B cell (primary cell): ENCODE data around the gene MAGI2. TPM values are rescaled to one million over a fixed set of nuclear protein-coding genes. Genes with fewer than 3 reads are reported as not detected.

ENCODE experiments used
- ATAC-seq: fragments of 200-7000 bp; cut with Tn5 transposase; one replicate; pipeline ENCODE4 v1.10.0; 2021; ENCODE audit warnings: low read depth, mild to moderate bottlenecking, moderate number of reproducible peaks, moderate library complexity
- CTCF ChIA-PET: fragments of 350-600 bp; sonication (Branson Sonifier 250); formaldehyde crosslinking; loops from one replicate; lab custom pipeline; 2021; ENCODE audit warnings: antibody characterized with exemption, inconsistent platforms; lab: Charles Lee
- POLR2A ChIA-PET: fragments of 350-600 bp; sonication (Branson Sonifier 250); formaldehyde crosslinking; loops from one replicate; lab custom pipeline; 2021; ENCODE audit warnings: antibody characterized with exemption; lab: Charles Lee
- DNase-seq: peaks from one replicate; pipeline ENCODE4 v3.0.0; 2013
- H2AFZ ChIP-seq: 2 replicates; pipeline ENCODE4 v1.6.1; 2012; ENCODE audit warnings: mild to moderate bottlenecking, low read depth, low read length; ENCODE audit not compliant: insufficient read depth, poor library complexity, severe bottlenecking
- H3K27ac ChIP-seq, 2 donors: 1 replicate in 1 of 2; 2 replicates in 1 of 2; pipeline ENCODE4 v1.5.1; 2012 to 2013; ENCODE audit warnings: low read length in 2 of 2, mild to moderate bottlenecking in 2 of 2, moderate library complexity in 1 of 2
- H3K27me3 ChIP-seq, 4 experiments: fragments of 200-600 bp in 1 of 4; sonication (generic) in 1 of 4; replicated peaks in 1 of 4; 1 replicate in 2 of 4; 2 replicates in 2 of 4; pipeline versions ENCODE4 v1.6.1 to v1.7.0; 2013 to 2016; ENCODE audit warnings: low read length in 3 of 4, mild to moderate bottlenecking in 2 of 4, mixed read lengths in 1 of 4, moderate library complexity in 1 of 4; ENCODE audit not compliant: insufficient read depth in 4 of 4, control insufficient read depth in 3 of 4; ENCODE audit errors: control extremely low read depth in 1 of 4
- H3K36me3 ChIP-seq, 2 experiments: replicated peaks in 1 of 2; 1 replicate in 1 of 2; 2 replicates in 1 of 2; pipeline versions ENCODE4 v1.6.1 to v1.7.1; 2013; ENCODE audit warnings: low read length in 1 of 2; ENCODE audit not compliant: insufficient read depth in 2 of 2, control insufficient read depth in 1 of 2; ENCODE audit errors: control extremely low read depth in 1 of 2, extremely low read depth in 1 of 2
- H3K4me1 ChIP-seq, 2 donors: fragments of 200-600 bp in 1 of 2; sonication (generic) in 1 of 2; 1 replicate in 1 of 2; 2 replicates in 1 of 2; pipeline versions ENCODE4 v1.5.1 to v1.6.1; 2013 to 2017; ENCODE audit warnings: low read length in 2 of 2; ENCODE audit not compliant: control insufficient read depth in 2 of 2, insufficient read depth in 2 of 2
- H3K4me2 ChIP-seq: replicated peaks from 2 replicates; pipeline ENCODE3; 2012; ENCODE audit warnings: mild to moderate bottlenecking, low read depth, low read length; ENCODE audit not compliant: poor library complexity, severe bottlenecking
- H3K4me3 ChIP-seq, 5 experiments: fragments of 200-600 bp in 1 of 5; sonication (generic) in 1 of 5; 1 replicate in 3 of 5; 2 replicates in 2 of 5; pipeline versions ENCODE4 v1.5.1 to v1.7.0; 2011 to 2016; ENCODE audit warnings: low read length in 4 of 5, mild to moderate bottlenecking in 4 of 5, low read depth in 2 of 5, control low read depth in 1 of 5, moderate library complexity in 1 of 5; ENCODE audit not compliant: insufficient read depth in 1 of 5; ENCODE audit errors: control extremely low read depth in 1 of 5, extremely low read depth in 1 of 5
- H3K79me2 ChIP-seq: fragments of 200-600 bp; sonication (generic); one replicate; pipeline ENCODE4 v1.6.0; 2016; ENCODE audit warnings: low read length; ENCODE audit not compliant: control insufficient read depth, insufficient read depth
- H3K9ac ChIP-seq: fragments of 200-600 bp; sonication (generic); 2 replicates; pipeline ENCODE4 v1.6.1; 2017; ENCODE audit warnings: mild to moderate bottlenecking, low read length, moderate library complexity
- H3K9me3 ChIP-seq, 3 donors: one replicate each; pipeline versions ENCODE4 v1.6.1 to v1.7.1; 2013; ENCODE audit warnings: low read length in 2 of 3; ENCODE audit not compliant: control insufficient read depth in 2 of 3, insufficient read depth in 1 of 3; ENCODE audit errors: control extremely low read depth in 1 of 3
- H4K20me1 ChIP-seq: 2 replicates; pipeline ENCODE4 v1.6.0; 2012; ENCODE audit warnings: mild to moderate bottlenecking, low read length; ENCODE audit not compliant: insufficient read depth, control insufficient read depth, poor library complexity, severe bottlenecking
- H3K27ac Mint-ChIP-seq: one replicate; pipeline ENCODE4 v1.8.0; 2021; ENCODE audit warnings: mixed read lengths
- H3K27me3 Mint-ChIP-seq: one replicate; pipeline ENCODE4 v1.8.0; 2021; ENCODE audit warnings: mixed read lengths
- H3K4me1 Mint-ChIP-seq: one replicate; pipeline ENCODE4 v1.8.0; 2021; ENCODE audit warnings: mixed read lengths
- H3K4me3 Mint-ChIP-seq: one replicate; pipeline ENCODE4 v1.8.0; 2021; ENCODE audit warnings: mixed read lengths
- H3K9me3 Mint-ChIP-seq: one replicate; pipeline ENCODE4 v1.8.0; 2022; ENCODE audit warnings: mixed read lengths; ENCODE audit not compliant: insufficient read depth
- EZH2 ChIP-seq: IDR thresholded peaks from 2 replicates; pipeline ENCODE4 v1.6.1; 2012; ENCODE audit warnings: borderline replicate concordance, low read depth, mild to moderate bottlenecking, moderate library complexity, low read length; ENCODE audit not compliant: insufficient read depth, poor library complexity, severe bottlenecking
- WGBS: methylation state at CpG from one replicate; pipeline ENCODE4 v1.1.5; 2013; ENCODE audit warnings: missing lambda C conversion rate; ENCODE audit not compliant: insufficient coverage; 5-methylcytosine and 5-hydroxymethylcytosine counted together
- intact Hi-C: fragments of 100-400 bp; cut with micrococcal nuclease; formaldehyde crosslinking; loops from one replicate; pipeline ENCODE4 v1.10.0; 2022
- polyA plus RNA-seq: library from polyadenylated mRNA; depleted of rRNA; stranded (reverse); fragments of >200 nt; gene quantifications from 2 replicates; pipeline ENCODE4 v1.2.3, GENCODE V29; 2012
- total RNA-seq, 2 donors: library from RNA; stranded (reverse); fragments of 120-200 nt in 1 of 2; gene quantifications; 1 replicate in 1 of 2; 2 replicates in 1 of 2; pipeline versions ENCODE4 v1.2.3 to v1.2.4, GENCODE V29; 2013 to 2022
- TF ChIP-seq, protein P1 (sequence below): fragments of 200-600 bp; IDR thresholded peaks from one replicate; pipeline ENCODE4 v1.8.0; 2022; ENCODE audit warnings: antibody characterized with exemption, mild to moderate bottlenecking

Gene MAGI2
- total and polyA plus RNA-seq, 2 donors (not counting 1 experiment from before 2014, with no cell fraction given), result 0.16 to 0.64 TPM

GRCh38 chr7:78568690-78569089 lies 884.8 kb downstream of the MAGI2 start:
- WGBS, result 89% methylated on average over 4 of the region's 4 CpGs
- H2AFZ ChIP-seq, result no peak overlapping the region
- H3K79me2 ChIP-seq, result no peaks in the 10 kb centered on the region
- H3K4me2 ChIP-seq, result no peak overlapping the region
- H4K20me1 ChIP-seq, result no peaks in the 10 kb centered on the region
- H3K4me1 ChIP-seq, result no peaks in the 10 kb centered on the region
- H3K27ac ChIP-seq, result no peak overlapping the region
- Mint-ChIP-seq H3K9me3 (no peaks in the 10 kb centered on the region), H3K27ac (no peak overlapping the region), H3K4me1 (no peaks in the 10 kb centered on the region), H3K27me3 (no peaks in the 10 kb centered on the region), H3K4me3 (no peak overlapping the region)
- no peaks in the 10 kb centered on the region for H3K9me3 ChIP-seq
- CTCF ChIA-PET, result no interaction called here
- TF ChIP-seq EZH2, result no peak
- TF ChIP-seq, protein P1, sequence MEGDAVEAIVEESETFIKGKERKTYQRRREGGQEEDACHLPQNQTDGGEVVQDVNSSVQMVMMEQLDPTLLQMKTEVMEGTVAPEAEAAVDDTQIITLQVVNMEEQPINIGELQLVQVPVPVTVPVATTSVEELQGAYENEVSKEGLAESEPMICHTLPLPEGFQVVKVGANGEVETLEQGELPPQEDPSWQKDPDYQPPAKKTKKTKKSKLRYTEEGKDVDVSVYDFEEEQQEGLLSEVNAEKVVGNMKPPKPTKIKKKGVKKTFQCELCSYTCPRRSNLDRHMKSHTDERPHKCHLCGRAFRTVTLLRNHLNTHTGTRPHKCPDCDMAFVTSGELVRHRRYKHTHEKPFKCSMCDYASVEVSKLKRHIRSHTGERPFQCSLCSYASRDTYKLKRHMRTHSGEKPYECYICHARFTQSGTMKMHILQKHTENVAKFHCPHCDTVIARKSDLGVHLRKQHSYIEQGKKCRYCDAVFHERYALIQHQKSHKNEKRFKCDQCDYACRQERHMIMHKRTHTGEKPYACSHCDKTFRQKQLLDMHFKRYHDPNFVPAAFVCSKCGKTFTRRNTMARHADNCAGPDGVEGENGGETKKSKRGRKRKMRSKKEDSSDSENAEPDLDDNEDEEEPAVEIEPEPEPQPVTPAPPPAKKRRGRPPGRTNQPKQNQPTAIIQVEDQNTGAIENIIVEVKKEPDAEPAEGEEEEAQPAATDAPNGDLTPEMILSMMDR, result no peak
- DNase-seq, result no peak
- POLR2A ChIA-PET, result no interaction called here
- intact Hi-C loops, result no loop called here
- no peaks in the 10 kb centered on the region for H3K36me3 ChIP-seq
- no peak for ATAC-seq
- H3K27me3 ChIP-seq, result no peaks in the 10 kb centered on the region
- no peak overlapping the region for H3K4me3 ChIP-seq
- H3K9ac ChIP-seq, result no peak overlapping the region

DNA sequence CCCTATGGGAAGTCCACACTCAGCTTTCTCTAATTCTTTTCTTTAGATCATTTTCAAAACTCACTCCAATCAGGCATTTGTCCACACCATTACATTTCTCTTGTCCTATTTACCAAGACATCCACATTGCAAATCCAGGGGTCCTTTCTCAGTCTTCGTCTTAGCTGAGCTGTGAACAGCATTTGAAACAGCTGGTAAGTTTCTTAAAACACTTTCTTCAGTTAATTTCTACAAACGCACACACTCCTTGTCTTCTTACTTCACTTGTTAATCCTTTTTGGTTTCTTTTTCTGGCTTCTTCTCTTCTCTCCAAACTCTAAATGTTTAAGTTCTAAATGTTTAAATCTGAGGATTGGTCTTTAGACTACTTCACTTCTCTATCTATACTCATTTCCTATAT lies 885.6 kb downstream of the MAGI2 start:
- Histone ChIP-seq H3K9me3 (no peaks in the 10 kb centered on the region), H4K20me1 (no peaks in the 10 kb centered on the region), H2AFZ (no peak overlapping the region), H3K4me1 (no peaks in the 10 kb centered on the region), H3K27me3 (no peaks in the 10 kb centered on the region), H3K27ac (no peak overlapping the region), H3K36me3 (no peaks in the 10 kb centered on the region), H3K4me2 (no peak overlapping the region), H3K4me3 (no peak overlapping the region), H3K79me2 (no peaks in the 10 kb centered on the region), H3K9ac (no peak overlapping the region)
- Mint-ChIP-seq H3K9me3 (no peaks in the 10 kb centered on the region), H3K27ac (no peak overlapping the region), H3K27me3 (no peaks in the 10 kb centered on the region), H3K4me1 (no peaks in the 10 kb centered on the region), H3K4me3 (no peak overlapping the region)
- WGBS, result 79% methylated on average over 2 of the region's 2 CpGs
- TF ChIP-seq, protein P1, result no peak
- TF ChIP-seq EZH2, result no peak
- no peak for DNase-seq
- intact Hi-C loops, result no loop called here
- ATAC-seq, result no peak
- ChIA-PET CTCF (no interaction called here), POLR2A (no interaction called here)
